CD8-positive, alpha-beta memory T cell (primary cell): Measurements from ENCODE around the gene RASSF3. TPM values are rescaled to one million over a fixed set of nuclear protein-coding genes. Genes with fewer than 3 reads are reported as not detected.

Experiments
- CTCF ChIA-PET: fragments of 350-600 bp; sonication (Branson Sonifier 250); formaldehyde crosslinking; loops from one replicate; lab custom pipeline; 2021; ENCODE audit warnings: antibody characterized with exemption; lab: Charles Lee
- POLR2A ChIA-PET: fragments of 350-600 bp; sonication (Branson Sonifier 250); formaldehyde crosslinking; loops from one replicate; lab custom pipeline; 2021; ENCODE audit warnings: antibody characterized with exemption; lab: Charles Lee
- DNase-seq, 5 donors: peaks; one replicate each; pipeline versions ENCODE4 v3.0.0 to v3.0.0-alpha.2; 2020 to 2022; ENCODE audit warnings: mixed read lengths in 1 of 5
- H3K27ac ChIP-seq: one replicate; pipeline ENCODE4 v1.7.0; 2013; ENCODE audit warnings: low read depth, mild to moderate bottlenecking, low read length, moderate library complexity
- H3K27me3 ChIP-seq: 2 replicates; pipeline ENCODE4 v1.7.0; 2013; ENCODE audit warnings: low read length, mild to moderate bottlenecking; ENCODE audit not compliant: insufficient read depth, poor library complexity, severe bottlenecking
- H3K36me3 ChIP-seq: 2 replicates; pipeline ENCODE4 v1.7.0; 2013; ENCODE audit warnings: mild to moderate bottlenecking, low read length, moderate library complexity; ENCODE audit not compliant: insufficient read depth
- H3K4me1 ChIP-seq: 2 replicates; pipeline ENCODE4 v1.7.0; 2013; ENCODE audit warnings: mild to moderate bottlenecking, low read length, moderate library complexity; ENCODE audit not compliant: insufficient read depth
- H3K4me3 ChIP-seq: 2 replicates; pipeline ENCODE4 v1.7.0; 2013; ENCODE audit warnings: mild to moderate bottlenecking, low read length
- H3K9me3 ChIP-seq: 2 replicates; pipeline ENCODE4 v1.7.0; 2013; ENCODE audit warnings: mild to moderate bottlenecking, low read length
- H3K27ac Mint-ChIP-seq, 8 donors: one replicate each; pipeline ENCODE4 v1.8.0; 2020 to 2021; ENCODE audit warnings: mixed read lengths in 8 of 8, mild to moderate bottlenecking in 6 of 8, inconsistent platforms in 3 of 8, moderate library complexity in 3 of 8
- H3K27me3 Mint-ChIP-seq, 2 donors: one replicate each; pipeline ENCODE4 v1.8.0; 2020 to 2021; ENCODE audit warnings: mixed read lengths in 2 of 2, mild to moderate bottlenecking in 1 of 2, moderate library complexity in 1 of 2
- H3K36me3 Mint-ChIP-seq, 3 donors: one replicate each; pipeline ENCODE4 v1.8.0; 2020 to 2021; ENCODE audit warnings: mixed read lengths in 3 of 3, inconsistent platforms in 1 of 3, mild to moderate bottlenecking in 1 of 3
- H3K4me1 Mint-ChIP-seq, 3 donors: one replicate each; pipeline ENCODE4 v1.8.0; 2020 to 2021; ENCODE audit warnings: mixed read lengths in 3 of 3, inconsistent platforms in 1 of 3, mild to moderate bottlenecking in 1 of 3
- H3K4me3 Mint-ChIP-seq, 7 donors: one replicate each; pipeline ENCODE4 v1.8.0; 2020 to 2021; ENCODE audit warnings: mixed read lengths in 7 of 7, mild to moderate bottlenecking in 6 of 7, moderate library complexity in 4 of 7, inconsistent platforms in 2 of 7
- H3K9me3 Mint-ChIP-seq, 5 donors: one replicate each; pipeline ENCODE4 v1.8.0; 2020 to 2022; ENCODE audit warnings: mixed read lengths in 5 of 5, mild to moderate bottlenecking in 3 of 5, moderate library complexity in 2 of 5, inconsistent platforms in 1 of 5
- polyA plus RNA-seq: library from polyadenylated mRNA; unstranded; fragments of 300-500 nt; fragmentation: Illumina TruSeq; gene quantifications from one replicate; pipeline ENCODE4 v1.2.3, GENCODE V29; 2021
- total RNA-seq, 2 experiments: library from RNA; stranded (reverse); gene quantifications; one replicate each; pipeline ENCODE4 v1.2.3, GENCODE V29; 2021

The RASSF3 gene
- total and polyA plus RNA-seq, 3 experiments from 2014 or later: 4.0 to 59.2 (median 58.2) TPM

DNA sequence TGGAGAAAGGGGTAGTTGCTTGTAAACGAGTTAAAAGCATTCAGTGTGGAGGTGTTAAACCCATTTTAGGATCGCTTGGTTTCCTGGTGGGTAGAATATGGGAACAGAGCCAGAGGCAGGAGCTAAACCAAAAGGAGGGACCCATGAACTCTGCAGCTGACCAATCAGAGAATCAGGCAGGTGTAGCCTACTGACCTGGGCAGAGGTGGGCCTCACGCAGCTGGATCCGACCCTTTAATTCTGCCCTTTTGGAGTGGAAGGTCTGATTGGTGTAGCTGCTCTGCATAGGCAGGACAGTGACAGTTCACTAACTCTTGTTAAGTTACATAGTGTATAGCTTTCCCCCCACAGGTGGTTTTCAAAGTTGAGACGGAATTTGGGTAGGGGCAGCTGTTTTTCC, 85.3 kb downstream of the RASSF3 start:
- H3K27me3 Mint-ChIP-seq: no peaks in the 10 kb centered on the region
- peaks cover 14 to 72% (median 34%) of the 10 kb centered on the region in 3 donors for H3K36me3 Mint-ChIP-seq
- H3K4me3 Mint-ChIP-seq: peak overlapping the region in 1 of 7 donors; percentile 52
- no peak for DNase-seq
- peak overlapping the region; percentile 12 to 89 (median 73) for H3K27ac Mint-ChIP-seq
- no peak overlapping the region for H3K27ac ChIP-seq
- no peaks in the 10 kb centered on the region for H3K9me3 Mint-ChIP-seq
- H3K36me3 ChIP-seq: peaks cover 40% of the 10 kb centered on the region
- no peaks in the 10 kb centered on the region for H3K9me3 ChIP-seq
- H3K4me1 Mint-ChIP-seq: peaks cover 64 to 81% (median 81%) of the 10 kb centered on the region in 3 donors
- CTCF ChIA-PET: interaction anchor here (1.2 to 5.8 kb wide), 8 partner anchors 11 to 151 kb away, joined by 3 to 100 read pairs (median 10); no protein-coding TSS in a partner anchor
- POLR2A ChIA-PET: interaction anchor here (0.6 to 2.7 kb wide), 6 partner anchors 13 to 1624 kb away, joined by 3 to 11 read pairs (median 3); no protein-coding TSS in a partner anchor
- H3K27me3 ChIP-seq: no peaks in the 10 kb centered on the region
- no peak overlapping the region for H3K4me3 ChIP-seq
- peaks cover 71% of the 10 kb centered on the region for H3K4me1 ChIP-seq

- H3K27ac Mint-ChIP-seq: peak overlapping the region; percentile 12 to 92 (median 62)
- H3K27me3 Mint-ChIP-seq: no peaks in the 10 kb centered on the region
- ChIA-PET POLR2A (interaction anchor here (0.9 to 2.7 kb wide), 4 partner anchors 13 to 87 kb away, joined by 3 to 11 read pairs (median 3); no protein-coding TSS in a partner anchor), CTCF (interaction anchor here (0.6 to 5.8 kb wide), 15 partner anchors 11 to 173 kb away, joined by 3 to 100 read pairs (median 15); partner anchors contain the start of gene RASSF3)
- H3K27me3 ChIP-seq: no peaks in the 10 kb centered on the region
- no peak overlapping the region for H3K27ac ChIP-seq
- H3K36me3 Mint-ChIP-seq: peaks cover 14 to 78% (median 33%) of the 10 kb centered on the region in 3 donors
- no peak overlapping the region for H3K4me3 ChIP-seq
- peak overlapping the region in 1 of 7 donors; percentile 3 for H3K4me3 Mint-ChIP-seq
- no peaks in the 10 kb centered on the region for H3K9me3 Mint-ChIP-seq
- peaks cover 69 to 86% (median 85%) of the 10 kb centered on the region in 3 donors for H3K4me1 Mint-ChIP-seq
- H3K36me3 ChIP-seq: peaks cover 38% of the 10 kb centered on the region
- peaks cover 74% of the 10 kb centered on the region for H3K4me1 ChIP-seq
- H3K9me3 ChIP-seq: no peaks in the 10 kb centered on the region
- DNase-seq: no peak
These were observed 85.9 kb downstream of the RASSF3 start for GRCh38 chr12:64696080-64696741.

GRCh38 chr12:64699504-64700115, 89.3 kb downstream of the RASSF3 start:
- Histone ChIP-seq H3K36me3 (peaks cover 22% of the 10 kb centered on the region), H3K4me3 (no peak overlapping the region), H3K9me3 (no peaks in the 10 kb centered on the region), H3K27ac (no peak overlapping the region), H3K27me3 (no peaks in the 10 kb centered on the region), H3K4me1 (peaks cover 50% of the 10 kb centered on the region)
- ChIA-PET POLR2A (no interaction called here), CTCF (interaction anchor here (0.7 to 2.5 kb wide), 5 partner anchors 11 to 150 kb away, joined by 3 to 20 read pairs (median 14); no protein-coding TSS in a partner anchor)
- no peaks in the 10 kb centered on the region for H3K9me3 Mint-ChIP-seq
- peaks cover 9 to 60% (median 19%) of the 10 kb centered on the region in 3 donors for H3K36me3 Mint-ChIP-seq
- H3K4me3 Mint-ChIP-seq: peak overlapping the region in 1 of 7 donors; percentile 51
- H3K27ac Mint-ChIP-seq: peak overlapping the region in 2 of 8 donors; percentile 84 to 93
- DNase-seq: no peak
- H3K4me1 Mint-ChIP-seq: peaks cover 52 to 67% (median 66%) of the 10 kb centered on the region in 3 donors
- H3K27me3 Mint-ChIP-seq: no peaks in the 10 kb centered on the region

DNA sequence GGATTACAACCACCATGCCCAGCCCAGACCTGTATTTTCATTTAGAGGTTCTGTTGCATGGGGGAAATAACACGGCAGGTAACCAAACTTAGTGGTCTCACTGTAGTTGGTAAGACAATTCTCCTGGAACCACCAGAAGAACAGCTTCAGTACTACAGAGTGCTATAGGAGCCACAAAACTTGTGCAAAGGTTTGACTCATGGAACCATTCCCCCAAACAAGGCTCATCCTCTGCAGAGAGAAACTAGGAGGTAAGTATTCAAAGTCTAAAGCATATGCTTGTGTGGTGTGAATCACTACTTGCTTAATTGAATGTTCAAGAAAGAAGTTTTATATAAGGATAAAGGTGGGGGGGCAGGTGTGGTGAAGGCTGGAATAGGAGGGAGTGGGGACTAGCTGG, 90.2 kb downstream of the RASSF3 start:
- Histone ChIP-seq H3K27ac (no peak overlapping the region), H3K4me1 (peaks cover 41% of the 10 kb centered on the region), H3K4me3 (no peak overlapping the region), H3K9me3 (no peaks in the 10 kb centered on the region), H3K36me3 (peaks cover 22% of the 10 kb centered on the region), H3K27me3 (no peaks in the 10 kb centered on the region)
- H3K27me3 Mint-ChIP-seq: no peaks in the 10 kb centered on the region
- POLR2A ChIA-PET: no interaction called here
- peak overlapping the region in 6 of 7 donors; percentile 27 to 83 (median 45) for H3K4me3 Mint-ChIP-seq
- peaks cover 9 to 55% (median 15%) of the 10 kb centered on the region in 3 donors for H3K36me3 Mint-ChIP-seq
- H3K4me1 Mint-ChIP-seq: peaks cover 48 to 57% (median 57%) of the 10 kb centered on the region in 3 donors
- H3K27ac Mint-ChIP-seq: peak overlapping the region; percentile 51 to 94 (median 84)
- no peaks in the 10 kb centered on the region for H3K9me3 Mint-ChIP-seq
- no peak for DNase-seq
- CTCF ChIA-PET: interaction anchor here (1.0 to 2.3 kb wide), 3 partner anchors 134 to 151 kb away, joined by 3 to 14 read pairs (median 3); no protein-coding TSS in a partner anchor

GRCh38 chr12:64701283-64701682, 91.0 kb downstream of the RASSF3 start:
- peaks cover 41 to 50% (median 49%) of the 10 kb centered on the region in 3 donors for H3K4me1 Mint-ChIP-seq
- Histone ChIP-seq H3K27me3 (no peaks in the 10 kb centered on the region), H3K36me3 (peaks cover 20% of the 10 kb centered on the region), H3K4me3 (no peak overlapping the region), H3K9me3 (no peaks in the 10 kb centered on the region), H3K27ac (no peak overlapping the region), H3K4me1 (peaks cover 36% of the 10 kb centered on the region)
- peaks cover 9 to 53% (median 18%) of the 10 kb centered on the region in 3 donors for H3K36me3 Mint-ChIP-seq
- no peak for DNase-seq
- no peaks in the 10 kb centered on the region for H3K9me3 Mint-ChIP-seq
- peak overlapping the region; percentile 18 to 83 (median 47) for H3K4me3 Mint-ChIP-seq
- ChIA-PET CTCF (interaction anchor here (0.8 to 3.2 kb wide), 5 partner anchors 135 to 157 kb away, joined by 3 to 14 read pairs (median 3); no protein-coding TSS in a partner anchor), POLR2A (interaction anchor here (0.6 kb wide), 1 partner anchor 39 kb away, joined by 5 read pairs; no protein-coding TSS in a partner anchor)
- H3K27me3 Mint-ChIP-seq: no peaks in the 10 kb centered on the region
- H3K27ac Mint-ChIP-seq: peak overlapping the region; percentile 51 to 96 (median 84)

DNA sequence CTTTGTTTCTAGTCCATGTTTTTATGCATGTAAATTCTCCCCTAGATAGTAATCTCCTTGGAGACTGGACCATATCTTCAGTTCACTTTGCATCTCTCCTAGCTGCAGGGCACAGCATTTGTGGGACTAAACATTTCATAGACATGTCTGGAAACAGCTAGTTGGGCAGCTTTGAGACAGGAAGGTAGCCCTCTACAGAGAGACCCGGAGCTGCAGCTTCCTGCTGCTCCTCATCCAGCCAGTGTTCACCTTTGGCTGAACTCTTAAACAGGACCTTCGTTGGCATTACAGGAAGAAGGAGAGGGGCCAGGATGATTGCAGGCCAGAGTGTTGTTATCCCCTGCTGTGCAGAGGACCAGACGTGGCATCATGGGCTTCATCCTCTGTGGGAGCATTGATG, 96.0 kb downstream of the RASSF3 start:
- no peak overlapping the region for H3K4me3 ChIP-seq
- Mint-ChIP-seq H3K27me3 (no peaks in the 10 kb centered on the region), H3K4me1 (peaks cover 10 to 14% (median 12%) of the 10 kb centered on the region in 3 donors), H3K36me3 (peaks cover 0 to 45% (median 9%) of the 10 kb centered on the region in 3 donors), H3K27ac (peak overlapping the region in 2 of 8 donors; percentile 23 to 36), H3K4me3 (no peak overlapping the region), H3K9me3 (no peaks in the 10 kb centered on the region)
- ChIA-PET POLR2A (no interaction called here), CTCF (interaction anchor here (1.2 to 3.2 kb wide), 4 partner anchors 9 to 157 kb away, joined by 3 to 17 read pairs (median 4); no protein-coding TSS in a partner anchor)
- no peaks in the 10 kb centered on the region for H3K36me3 ChIP-seq
- peaks cover 10% of the 10 kb centered on the region for H3K4me1 ChIP-seq
- no peak overlapping the region for H3K27ac ChIP-seq
- DNase-seq: no peak
- no peaks in the 10 kb centered on the region for H3K9me3 ChIP-seq
- no peaks in the 10 kb centered on the region for H3K27me3 ChIP-seq

GRCh38 chr12:64706857-64707256, 96.6 kb downstream of the RASSF3 start:
- Mint-ChIP-seq H3K27me3 (no peaks in the 10 kb centered on the region), H3K9me3 (no peaks in the 10 kb centered on the region), H3K4me1 (peaks cover 7 to 10% (median 9%) of the 10 kb centered on the region in 3 donors), H3K4me3 (no peak overlapping the region), H3K36me3 (peaks cover 0 to 45% (median 9%) of the 10 kb centered on the region in 3 donors), H3K27ac (no peak overlapping the region)
- Histone ChIP-seq H3K9me3 (no peaks in the 10 kb centered on the region), H3K36me3 (no peaks in the 10 kb centered on the region), H3K4me3 (no peak overlapping the region), H3K4me1 (peaks cover 5% of the 10 kb centered on the region), H3K27me3 (no peaks in the 10 kb centered on the region), H3K27ac (no peak overlapping the region)
- no peak for DNase-seq
- POLR2A ChIA-PET: no interaction called here
- CTCF ChIA-PET: interaction anchor here (1.2 to 3.2 kb wide), 4 partner anchors 9 to 158 kb away, joined by 3 to 17 read pairs (median 4); no protein-coding TSS in a partner anchor
